C4-2B (cell line): Measurements from ENCODE around the gene R3HDM2.

ENCODE experiments used
- CTCF ChIP-seq: fragments of 450-650 bp; conservative IDR thresholded peaks from 2 replicates; pipeline ENCODE4 v1.5.1; 2017; ENCODE audit warnings: mild to moderate bottlenecking
- ZFX ChIP-seq: fragments of 450-650 bp; IDR thresholded peaks from 2 replicates; pipeline ENCODE4 v1.6.1; 2017

DNA sequence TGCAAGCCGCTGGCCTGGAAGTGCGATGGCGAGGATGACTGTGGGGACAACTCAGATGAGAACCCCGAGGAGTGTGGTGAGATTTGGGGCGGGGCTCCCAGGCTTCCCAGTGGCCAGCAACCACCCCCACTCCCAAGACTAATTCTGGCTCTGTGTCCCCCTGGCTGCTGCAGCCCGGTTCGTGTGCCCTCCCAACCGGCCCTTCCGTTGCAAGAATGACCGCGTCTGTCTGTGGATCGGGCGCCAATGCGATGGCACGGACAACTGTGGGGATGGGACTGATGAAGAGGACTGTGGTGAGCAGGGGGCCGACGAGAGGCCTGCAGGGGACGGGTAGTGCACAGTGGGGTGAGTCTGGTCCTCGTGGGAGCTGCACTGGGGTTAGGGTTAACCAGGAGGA, 226.4 kb downstream of the R3HDM2 start:
- TF ChIP-seq CTCF (no peak), ZFX (no peak)
